Measurements from ENCODE around the gene RPL32.

Gene RPL32

DNA sequence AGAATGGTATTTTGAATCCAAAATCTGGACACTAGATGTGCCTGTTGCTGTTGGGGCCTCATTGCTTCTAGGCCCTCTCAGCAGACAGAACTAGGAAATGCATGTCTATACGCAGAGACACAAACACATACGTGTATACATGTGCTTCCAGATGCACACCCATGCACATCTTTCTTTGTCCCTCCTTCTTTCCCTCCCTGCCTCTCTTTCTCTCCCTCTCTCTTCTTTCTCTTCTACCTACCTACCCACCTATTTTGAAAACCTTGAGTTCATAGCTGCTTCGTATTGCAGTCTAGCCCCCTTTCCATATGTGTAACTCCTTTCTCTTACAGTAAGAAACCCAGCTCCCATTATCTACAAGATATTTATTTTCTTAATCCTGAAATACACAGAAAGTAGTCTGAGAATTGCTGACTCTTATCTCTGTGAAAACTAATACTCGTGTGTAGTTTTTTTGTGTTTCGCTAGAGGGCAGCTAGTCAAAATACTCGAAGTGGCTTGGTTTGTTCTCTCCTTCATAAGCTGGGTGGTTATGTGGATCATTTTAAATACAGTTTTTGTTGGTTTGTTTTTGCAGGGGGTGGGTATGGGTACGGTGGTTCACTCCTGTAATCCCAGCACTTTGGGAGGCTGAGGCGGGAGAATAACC lies 18.5 kb downstream of the RPL32 start:
- no peaks in the 10 kb centered on the region for H3K36me3 ChIP-seq
- H3K9me3 ChIP-seq: no peaks in the 10 kb centered on the region
- H3K9ac ChIP-seq: no peak overlapping the region
- peaks cover 13% of the 10 kb centered on the region for H3K4me1 ChIP-seq
- no peaks in the 10 kb centered on the region for H3K27me3 ChIP-seq
- H3K4me2 ChIP-seq: no peak overlapping the region
- no peak for TF ChIP-seq Cebpa-rat (IDR thresholded peaks at IDR 0.05)
- no peak overlapping the region for H3K4me3 ChIP-seq
- H3K27ac ChIP-seq: no peak overlapping the region
- no peaks in the 10 kb centered on the region for H4K20me1 ChIP-seq

DNA sequence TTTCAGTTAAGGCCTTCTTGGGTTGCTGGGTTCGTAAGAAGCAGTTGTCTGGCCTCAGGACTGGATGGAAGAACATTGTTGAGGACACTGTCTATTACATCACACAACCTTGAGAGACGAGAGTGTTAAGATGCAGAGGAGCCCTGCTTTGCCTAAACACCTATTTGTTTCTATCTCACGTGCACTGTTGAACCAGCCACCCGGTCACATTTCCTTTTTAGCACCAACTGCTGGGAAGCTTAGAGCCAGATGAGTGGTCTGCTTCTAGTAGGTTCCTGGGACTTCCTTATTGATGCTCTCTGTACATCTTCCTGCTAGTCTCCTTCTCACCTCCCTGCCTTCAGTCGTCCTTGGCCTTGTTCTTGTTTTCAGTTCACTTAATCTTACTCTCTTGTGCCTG lies 22.6 kb downstream of the RPL32 start:
- H4K20me1 ChIP-seq: peaks cover 12% of the 10 kb centered on the region; the same call in 1 of the 2 replicates
- H3K27ac ChIP-seq: no peak overlapping the region
- no peaks in the 10 kb centered on the region for H3K9me3 ChIP-seq
- H3K4me1 ChIP-seq: peaks cover 32% of the 10 kb centered on the region
- TF ChIP-seq Cebpa-rat (IDR thresholded peaks at IDR 0.05): no peak
- no peak overlapping the region for H3K4me3 ChIP-seq
- no peak overlapping the region; the same call in 1 of the 2 replicates for H3K9ac ChIP-seq
- peaks cover 18% of the 10 kb centered on the region for H3K36me3 ChIP-seq
- no peak overlapping the region for H3K4me2 ChIP-seq
- H3K27me3 ChIP-seq: no peaks in the 10 kb centered on the region

DNA sequence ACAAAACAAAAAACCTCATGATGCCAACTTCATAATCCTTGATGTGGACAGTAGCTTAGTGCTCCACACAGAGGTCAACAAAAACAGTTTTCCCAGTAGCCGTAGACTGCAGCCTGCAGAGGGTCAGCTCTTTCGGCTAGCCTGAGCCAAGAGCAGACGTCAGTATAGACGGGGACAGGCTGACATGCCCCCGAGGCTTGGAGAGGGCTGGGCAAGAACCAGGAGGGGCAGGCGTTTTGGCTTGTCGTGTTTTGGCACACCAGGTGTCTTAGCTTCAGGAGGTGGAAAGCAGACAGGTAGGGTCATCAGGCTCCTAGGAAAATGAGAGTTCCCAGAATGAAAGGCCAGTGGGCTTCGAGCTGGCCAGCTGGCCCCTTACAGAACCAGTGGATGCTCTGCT lies 23.1 kb downstream of the RPL32 start:
- H3K36me3 ChIP-seq: peaks cover 18% of the 10 kb centered on the region
- peaks cover 12% of the 10 kb centered on the region; the same call in 1 of the 2 replicates for H4K20me1 ChIP-seq
- no peak overlapping the region for H3K27ac ChIP-seq
- no peak overlapping the region; the same call in 1 of the 2 replicates for H3K9ac ChIP-seq
- no peaks in the 10 kb centered on the region for H3K9me3 ChIP-seq
- H3K4me1 ChIP-seq: peaks cover 32% of the 10 kb centered on the region
- TF ChIP-seq Cebpa-rat (IDR thresholded peaks at IDR 0.05): no peak
- H3K4me3 ChIP-seq: no peak overlapping the region
- no peak overlapping the region for H3K4me2 ChIP-seq
- no peaks in the 10 kb centered on the region for H3K27me3 ChIP-seq

DNA sequence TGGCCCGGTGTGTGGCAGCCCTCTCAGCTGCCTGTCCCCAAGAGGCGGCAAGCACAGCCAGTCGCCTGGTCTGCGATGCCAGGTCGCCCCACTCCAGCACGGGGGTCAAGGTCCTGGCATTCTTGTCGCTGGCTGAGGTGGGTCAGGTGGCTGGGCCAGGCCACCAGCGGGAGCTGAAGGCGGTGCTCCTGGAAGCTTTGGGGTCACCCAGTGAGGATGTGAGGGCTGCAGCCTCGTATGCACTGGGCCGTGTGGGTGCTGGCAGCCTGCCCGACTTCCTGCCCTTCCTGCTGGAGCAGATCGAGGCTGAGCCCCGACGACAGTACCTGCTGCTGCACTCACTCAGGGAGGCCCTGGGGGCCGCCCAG lies 24.0 kb downstream of the RPL32 start:
- TF ChIP-seq Cebpa-rat (IDR thresholded peaks at IDR 0.05): no peak
- Histone ChIP-seq H4K20me1 (peaks cover 12% of the 10 kb centered on the region; the same call in 1 of the 2 replicates), H3K4me3 (no peak overlapping the region), H3K9ac (no peak overlapping the region; the same call in 1 of the 2 replicates), H3K9me3 (no peaks in the 10 kb centered on the region), H3K4me2 (peak overlapping the region; percentile 71), H3K4me1 (peaks cover 32% of the 10 kb centered on the region), H3K27me3 (no peaks in the 10 kb centered on the region), H3K27ac (peak overlapping the region; percentile 41; the same call in 1 of the 2 replicates), H3K36me3 (peaks cover 18% of the 10 kb centered on the region)

DNA sequence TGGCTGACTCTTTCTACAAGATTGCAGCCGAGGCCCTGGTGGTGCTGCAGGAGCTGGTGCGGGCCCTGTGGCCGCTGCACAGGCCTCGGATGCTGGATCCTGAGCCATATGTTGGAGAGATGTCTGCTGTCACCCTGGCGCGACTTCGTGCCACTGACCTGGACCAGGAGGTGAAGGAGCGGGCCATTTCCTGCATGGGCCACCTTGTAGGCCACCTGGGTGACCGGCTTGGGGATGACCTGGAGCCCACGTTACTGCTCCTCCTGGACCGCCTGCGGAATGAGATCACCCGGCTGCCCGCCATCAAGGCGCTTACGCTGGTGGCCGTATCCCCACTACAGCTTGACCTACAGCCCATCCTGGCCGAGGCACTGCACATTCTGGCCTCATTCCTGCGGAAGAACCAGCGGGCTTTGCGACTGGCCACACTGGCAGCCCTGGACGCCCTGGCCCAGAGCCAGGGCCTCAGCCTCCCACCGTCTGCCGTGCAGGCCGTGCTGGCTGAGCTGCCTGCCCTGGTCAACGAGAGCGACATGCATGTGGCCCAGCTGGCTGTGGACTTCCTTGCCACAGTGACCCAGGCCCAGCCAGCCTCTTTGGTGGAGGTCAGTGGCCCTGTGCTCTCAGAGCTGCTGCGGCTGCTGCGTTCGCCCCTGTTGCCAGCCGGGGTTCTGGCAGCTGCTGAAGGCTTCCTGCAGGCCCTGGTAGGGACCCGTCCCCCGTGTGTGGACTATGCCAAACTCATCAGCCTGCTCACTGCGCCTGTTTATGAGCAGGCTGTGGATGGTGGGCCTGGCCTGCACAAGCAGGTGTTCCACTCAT lies 24.6 kb downstream of the RPL32 start:
- Histone ChIP-seq H3K27me3 (no peaks in the 10 kb centered on the region), H3K9me3 (no peaks in the 10 kb centered on the region), H3K27ac (peak overlapping the region; percentile 41; the same call in 1 of the 2 replicates), H3K4me3 (no peak overlapping the region), H4K20me1 (peaks cover 12% of the 10 kb centered on the region; the same call in 1 of the 2 replicates), H3K36me3 (peaks cover 18% of the 10 kb centered on the region), H3K9ac (no peak overlapping the region; the same call in 1 of the 2 replicates), H3K4me1 (peaks cover 32% of the 10 kb centered on the region), H3K4me2 (peak overlapping the region; percentile 71)
- no peak for TF ChIP-seq Cebpa-rat (IDR thresholded peaks at IDR 0.05)

DNA sequence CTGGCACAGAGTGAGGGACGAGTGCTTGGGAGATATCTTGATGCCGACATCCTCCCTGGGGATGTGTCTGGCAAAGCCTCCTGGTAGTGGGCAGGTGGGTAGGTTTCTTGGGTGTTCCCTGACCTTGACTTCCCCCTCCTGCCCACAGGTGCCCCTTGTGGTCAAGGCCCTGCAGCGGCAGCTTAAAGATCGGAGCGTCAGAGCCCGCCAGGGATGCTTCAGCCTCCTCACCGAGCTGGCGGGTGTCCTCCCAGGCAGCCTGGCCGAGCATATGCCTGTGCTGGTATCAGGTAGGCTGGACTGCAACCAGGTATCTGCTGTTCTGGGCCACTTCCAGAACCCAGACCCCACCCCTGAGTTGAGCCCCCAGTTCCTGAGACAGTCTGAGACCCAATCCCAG lies 25.6 kb downstream of the RPL32 start:
- Histone ChIP-seq H3K9me3 (no peaks in the 10 kb centered on the region), H3K4me3 (no peak overlapping the region), H3K4me1 (peaks cover 38% of the 10 kb centered on the region), H3K36me3 (peaks cover 18% of the 10 kb centered on the region), H3K27ac (no peak overlapping the region), H3K4me2 (no peak overlapping the region), H3K9ac (no peak overlapping the region), H3K27me3 (no peaks in the 10 kb centered on the region), H4K20me1 (peaks cover 12% of the 10 kb centered on the region; the same call in 1 of the 2 replicates)
- TF ChIP-seq Cebpa-rat (IDR thresholded peaks at IDR 0.05): no peak

DNA sequence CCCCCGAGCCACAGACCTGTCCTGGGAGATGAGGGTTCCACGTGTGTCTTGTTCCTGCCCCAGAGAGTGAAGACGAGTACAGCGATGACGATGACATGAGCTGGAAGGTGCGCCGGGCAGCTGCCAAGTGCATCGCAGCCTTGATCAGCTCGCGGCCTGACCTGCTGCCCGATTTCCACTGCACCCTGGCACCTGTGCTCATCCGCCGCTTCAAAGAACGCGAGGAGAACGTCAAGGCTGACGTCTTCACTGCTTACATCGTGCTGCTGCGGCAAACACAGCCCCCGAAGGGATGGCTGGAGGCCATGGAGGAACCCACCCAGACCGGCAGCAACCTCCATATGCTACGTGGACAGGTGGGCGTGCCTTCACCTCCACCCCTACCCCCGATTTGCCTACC lies 26.3 kb downstream of the RPL32 start:
- peaks cover 18% of the 10 kb centered on the region for H3K36me3 ChIP-seq
- no peaks in the 10 kb centered on the region for H3K27me3 ChIP-seq
- no peak overlapping the region for H3K4me2 ChIP-seq
- peaks cover 12% of the 10 kb centered on the region; the same call in 1 of the 2 replicates for H4K20me1 ChIP-seq
- H3K27ac ChIP-seq: no peak overlapping the region
- H3K4me3 ChIP-seq: no peak overlapping the region
- H3K9ac ChIP-seq: no peak overlapping the region
- no peaks in the 10 kb centered on the region for H3K9me3 ChIP-seq
- peaks cover 42% of the 10 kb centered on the region for H3K4me1 ChIP-seq
- no peak for TF ChIP-seq Cebpa-rat (IDR thresholded peaks at IDR 0.05)

DNA sequence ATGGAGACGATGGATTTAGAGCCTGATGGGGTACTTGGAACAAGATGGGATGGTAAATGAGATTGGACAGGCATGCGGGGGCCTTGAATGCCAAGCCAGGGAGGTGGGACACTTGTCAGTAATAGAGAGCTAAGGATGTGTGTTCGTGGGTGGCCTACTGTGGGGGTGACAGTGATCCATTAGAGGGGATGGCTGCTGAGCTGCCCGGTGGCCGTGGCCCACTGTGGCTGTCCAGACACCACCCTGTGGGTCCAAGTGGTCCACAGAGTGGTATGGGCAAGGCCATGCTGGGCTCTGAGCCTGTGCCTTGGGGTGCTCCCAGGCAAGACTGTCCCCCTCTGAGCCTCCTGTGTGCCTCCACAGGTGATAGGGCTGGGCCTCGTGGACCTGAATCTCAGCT lies 27.4 kb downstream of the RPL32 start:
- Histone ChIP-seq H3K4me2 (no peak overlapping the region), H3K36me3 (peaks cover 18% of the 10 kb centered on the region), H3K9ac (no peak overlapping the region), H3K27ac (no peak overlapping the region), H3K4me1 (peaks cover 45% of the 10 kb centered on the region), H3K27me3 (no peaks in the 10 kb centered on the region), H4K20me1 (peaks cover 12% of the 10 kb centered on the region; the same call in 1 of the 2 replicates), H3K4me3 (no peak overlapping the region), H3K9me3 (no peaks in the 10 kb centered on the region)
- TF ChIP-seq Cebpa-rat (IDR thresholded peaks at IDR 0.05): no peak

DNA sequence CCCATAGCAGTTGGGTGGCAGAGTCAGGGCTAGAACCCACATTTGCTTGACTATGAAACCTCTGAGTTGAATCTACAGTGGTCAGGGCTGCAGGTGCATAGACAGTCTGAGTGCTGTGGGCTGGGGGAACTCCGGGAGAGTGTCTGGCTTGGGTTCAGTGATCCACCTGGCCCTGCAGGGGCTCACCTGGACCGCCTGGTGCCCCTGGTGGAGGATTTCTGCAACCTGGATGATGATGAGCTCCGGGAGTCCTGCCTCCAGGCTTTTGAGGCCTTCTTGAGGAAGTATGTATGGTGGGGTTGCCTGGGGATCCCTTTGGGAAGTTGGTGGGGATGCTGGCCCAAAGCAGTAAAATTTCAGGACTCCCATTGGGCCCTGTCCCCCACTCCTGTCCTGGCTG lies 28.6 kb downstream of the RPL32 start:
- no peak for TF ChIP-seq Cebpa-rat (IDR thresholded peaks at IDR 0.05)
- Histone ChIP-seq H4K20me1 (peaks cover 12% of the 10 kb centered on the region; the same call in 1 of the 2 replicates), H3K9ac (no peak overlapping the region), H3K27ac (no peak overlapping the region), H3K4me2 (no peak overlapping the region), H3K9me3 (no peaks in the 10 kb centered on the region), H3K4me1 (peaks cover 33% of the 10 kb centered on the region), H3K4me3 (no peak overlapping the region), H3K27me3 (no peaks in the 10 kb centered on the region), H3K36me3 (peaks cover 18% of the 10 kb centered on the region)

DNA sequence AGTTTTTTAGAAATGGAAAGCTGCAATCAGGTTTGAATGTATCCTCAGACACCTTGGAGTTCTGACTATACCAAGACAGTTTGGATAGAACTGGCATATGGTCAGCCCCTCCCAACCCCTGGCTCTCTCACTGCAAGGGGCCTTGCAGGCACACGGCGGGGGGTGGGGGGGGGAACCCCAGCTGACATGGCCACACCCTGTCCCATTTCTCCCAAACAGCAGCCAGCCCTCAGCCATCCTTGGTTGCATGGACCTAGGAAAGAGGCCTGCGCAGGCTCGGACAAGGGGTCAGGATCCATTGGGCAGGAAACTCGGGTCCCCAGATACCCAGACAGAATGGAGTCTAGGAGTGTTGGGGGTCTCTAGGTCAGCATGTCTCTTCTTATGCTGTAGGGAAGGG lies 30.4 kb downstream of the RPL32 start:
- peak overlapping the region; percentile 78 for H3K4me2 ChIP-seq
- no peaks in the 10 kb centered on the region for H3K27me3 ChIP-seq
- TF ChIP-seq Cebpa-rat (IDR thresholded peaks at IDR 0.05): no peak
- no peaks in the 10 kb centered on the region for H3K9me3 ChIP-seq
- no peak overlapping the region for H3K4me3 ChIP-seq
- H4K20me1 ChIP-seq: no peaks in the 10 kb centered on the region
- H3K27ac ChIP-seq: no peak overlapping the region
- peaks cover 19% of the 10 kb centered on the region for H3K4me1 ChIP-seq
- H3K9ac ChIP-seq: no peak overlapping the region
- peaks cover 10% of the 10 kb centered on the region; the same call in 1 of the 2 replicates for H3K36me3 ChIP-seq
